NCI-H82 treated with DMSO at 0.1 percent for 48 hours (cell line): ENCODE measurements around the gene ANKDD1B.
A peak's percentile ranks its signal among the peaks of the same experiment; 100 is the strongest.

Source experiments
- DNase-seq: peaks from one replicate; lab custom pipeline; 2025; ENCODE audit not compliant: unreplicated experiment; lab: John Stamatoyannopoulos, UW

The ANKDD1B gene

GRCh38 chr5:75659791-75660450 is 48.7 kb downstream of the ANKDD1B start:
- DNase-seq, result no peak

GRCh38 chr5:75660678-75661465 is 49.6 kb downstream of the ANKDD1B start:
- DNase-seq, result no peak

GRCh38 chr5:75662061-75662460 is 50.8 kb downstream of the ANKDD1B start:
- DNase-seq, result no peak

DNA sequence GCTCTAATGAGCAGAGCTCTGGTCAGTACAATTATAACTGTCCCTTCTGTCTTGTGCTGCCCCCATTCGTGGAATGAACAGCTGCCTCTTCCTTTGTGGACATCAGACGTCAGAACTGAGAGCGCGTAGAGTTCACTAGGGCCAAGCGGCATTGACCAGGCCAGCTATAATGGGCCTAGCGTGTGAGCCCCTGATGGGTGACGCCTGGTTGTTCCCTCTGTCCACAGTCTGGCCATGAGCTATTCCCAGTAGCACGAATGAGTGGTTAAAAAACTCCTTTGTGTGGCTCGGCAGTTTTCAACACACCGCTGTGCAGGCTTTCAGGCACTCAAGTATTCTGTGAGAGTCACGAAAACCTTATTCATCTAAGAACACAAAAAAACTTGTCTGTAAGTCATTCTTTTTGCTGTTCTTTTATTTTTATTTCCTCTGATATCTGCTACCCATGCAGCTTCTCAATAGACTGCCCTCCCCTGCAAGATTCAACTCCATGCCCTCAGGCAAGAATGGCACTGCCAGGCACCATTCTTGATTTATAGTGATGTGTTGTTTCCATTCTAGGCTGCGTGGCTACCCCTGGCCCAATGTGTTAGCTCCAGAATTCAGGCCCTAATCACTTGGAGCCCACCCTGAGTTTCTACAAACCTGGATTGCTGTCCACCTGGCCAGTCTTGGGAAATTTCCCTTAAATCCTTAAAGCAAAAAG is 52.5 kb downstream of the ANKDD1B start:
- no peak for DNase-seq

- DNase-seq, result no peak
Observed at GRCh38 chr5:75664979-75665378, 53.7 kb downstream of the ANKDD1B start.

- no peak for DNase-seq
Observed at GRCh38 chr5:75666801-75667200, 55.5 kb downstream of the ANKDD1B start.

DNA sequence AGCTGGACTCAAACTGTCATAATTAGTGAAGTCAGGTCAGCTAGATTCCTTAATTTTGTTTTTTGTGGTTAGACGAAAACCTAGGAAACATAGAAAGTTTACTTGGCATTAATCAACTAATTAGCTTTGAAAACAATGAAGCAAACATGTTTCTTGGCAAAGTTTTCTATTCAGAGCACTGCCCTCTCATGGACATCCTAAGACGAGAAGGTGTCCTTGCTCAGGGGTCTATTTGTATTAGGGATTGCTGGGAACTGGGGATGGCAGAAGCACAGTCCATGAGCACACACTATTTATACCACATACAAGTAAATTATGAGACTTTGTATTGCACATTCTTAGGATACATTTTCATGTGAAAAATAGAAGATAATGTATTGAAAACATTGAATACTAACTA is 56.3 kb downstream of the ANKDD1B start:
- DNase-seq, result no peak

DNA sequence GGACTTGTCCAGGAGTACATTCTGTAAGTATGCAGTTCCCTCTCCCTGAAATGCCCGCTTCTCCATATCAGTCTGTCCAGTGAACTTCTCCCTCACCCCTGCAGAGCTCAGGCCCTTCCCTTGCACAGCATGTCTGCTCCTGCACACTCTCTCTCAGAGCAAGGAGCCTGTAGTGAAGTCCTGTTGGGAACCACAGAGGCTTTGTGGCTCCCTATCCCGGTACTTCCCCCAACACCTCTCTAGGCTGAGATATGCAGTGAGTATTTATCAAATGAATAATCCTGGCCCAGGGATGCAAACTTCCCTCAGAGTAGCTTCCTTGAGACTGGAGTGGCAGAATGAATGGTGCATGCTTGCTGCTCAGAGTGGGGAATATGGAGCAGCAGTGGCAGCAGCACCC is 57.2 kb downstream of the ANKDD1B start:
- no peak for DNase-seq

- DNase-seq, result no peak
Observed at GRCh38 chr5:75668977-75669689, 57.9 kb downstream of the ANKDD1B start.

DNA sequence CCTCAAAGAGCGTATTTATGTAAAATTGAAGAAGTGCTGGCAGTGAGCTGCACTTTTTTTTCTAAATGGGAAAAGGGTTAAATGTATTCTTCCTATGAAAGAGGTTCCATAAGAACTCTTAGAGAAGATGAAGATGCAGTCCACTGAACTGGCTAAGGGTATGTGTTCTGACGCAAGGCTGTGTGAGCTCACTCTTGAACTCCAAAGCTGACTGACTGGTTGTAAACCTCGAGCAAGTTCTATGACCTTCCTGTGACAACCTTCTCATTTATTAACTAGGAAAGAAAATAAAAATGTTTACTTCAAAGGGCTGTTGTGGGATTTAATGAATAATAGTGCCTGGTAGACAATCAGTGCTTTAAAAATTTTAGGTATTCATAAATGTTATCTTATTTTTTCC is 59.3 kb downstream of the ANKDD1B start:
- DNase-seq, result no peak

DNA sequence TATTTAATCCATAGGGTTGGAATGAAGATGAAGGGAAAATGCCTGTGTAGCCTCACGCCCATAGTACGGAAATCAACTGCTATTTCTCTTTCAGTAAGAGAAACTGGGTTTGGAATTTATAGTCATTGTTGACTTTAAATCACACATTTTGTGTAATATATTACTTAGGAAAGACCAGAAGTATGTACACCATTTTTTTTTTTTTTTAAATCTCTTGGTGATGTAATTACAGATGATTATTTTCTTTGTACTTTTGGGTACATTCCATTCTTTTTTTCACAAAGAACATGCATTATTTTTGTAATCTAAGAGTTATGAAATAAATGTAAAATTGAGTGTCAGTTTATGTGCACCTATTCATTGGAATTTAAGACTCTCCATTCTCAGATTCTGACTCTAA is 60.3 kb downstream of the ANKDD1B start:
- DNase-seq, result no peak

DNA sequence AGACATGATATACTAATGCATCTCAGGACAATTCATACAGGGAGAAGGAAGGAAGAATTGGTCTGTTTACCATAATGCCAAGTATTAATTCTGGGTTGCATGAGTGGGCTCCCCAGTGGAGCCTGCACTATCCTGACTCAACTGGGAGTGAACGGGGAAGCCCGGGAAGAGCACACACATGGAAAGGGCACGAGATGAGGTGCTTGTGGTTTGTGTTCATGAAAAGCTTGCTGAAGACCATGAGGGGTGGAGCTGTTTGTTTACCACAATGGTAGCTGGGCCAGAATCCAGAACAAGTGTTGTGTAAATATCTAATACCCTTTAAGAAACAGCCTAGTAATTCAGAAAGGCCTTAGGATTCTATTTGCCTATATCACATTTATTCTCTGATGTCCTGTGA is 61.4 kb downstream of the ANKDD1B start:
- DNase-seq, result no peak

DNA sequence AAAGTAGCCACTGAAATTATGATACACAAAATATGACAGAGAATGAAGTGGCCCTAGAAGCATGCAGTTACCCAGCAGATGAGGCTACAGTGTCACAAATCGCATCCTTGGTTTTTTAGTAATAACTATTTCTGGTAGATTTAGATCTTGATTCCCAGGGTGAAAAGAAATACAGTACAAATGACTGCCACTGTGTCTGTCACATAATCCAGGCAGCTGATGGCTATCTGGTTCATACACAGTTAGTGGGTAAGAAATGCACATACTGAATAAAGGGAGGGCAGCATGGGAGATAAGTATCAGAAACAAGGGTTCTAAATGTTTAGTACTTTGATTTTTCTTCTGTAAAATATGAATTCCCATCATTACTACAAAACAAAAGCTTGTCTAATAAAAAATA is 64.5 kb downstream of the ANKDD1B start:
- DNase-seq, result no peak

DNA sequence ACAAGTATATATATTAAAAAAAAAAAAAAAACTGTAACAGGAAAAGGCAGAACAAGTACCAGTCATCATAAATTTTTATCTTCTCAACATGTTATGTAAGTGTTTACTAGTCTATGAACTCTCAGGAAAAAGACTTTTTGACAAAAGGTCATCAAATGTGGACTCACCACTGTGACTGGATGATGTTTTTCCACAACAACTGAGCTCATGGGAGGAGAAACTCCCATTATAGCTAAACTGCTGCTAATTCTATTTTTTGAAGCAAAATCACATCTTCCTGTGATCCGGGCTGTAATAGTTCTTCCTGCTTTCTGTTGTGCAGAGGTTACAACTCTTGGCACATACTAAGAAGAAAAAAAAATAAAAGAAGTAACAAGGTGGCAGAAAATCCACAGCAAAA is 66.4 kb downstream of the ANKDD1B start:
- DNase-seq, result no peak

DNA sequence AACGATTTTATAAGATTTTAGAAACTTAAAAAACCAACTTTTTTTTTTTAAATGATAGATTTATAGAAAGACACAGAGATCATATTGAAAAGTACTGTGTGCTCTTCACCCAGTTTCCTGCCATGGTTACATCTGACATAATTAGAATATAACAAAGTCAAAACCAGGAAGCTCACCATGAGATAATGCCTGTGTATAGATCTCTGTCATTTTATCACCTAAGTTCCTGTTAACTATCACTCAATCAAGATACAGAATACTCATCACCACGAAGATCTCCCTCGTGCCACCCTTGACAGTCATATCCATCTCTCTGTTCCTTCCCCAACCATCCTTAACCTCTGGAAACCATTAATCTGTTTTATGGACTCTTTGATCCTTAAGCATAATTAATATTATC is 66.9 kb downstream of the ANKDD1B start:
- no peak for DNase-seq

- peak; percentile 3 for DNase-seq
Observed at GRCh38 chr5:75681125-75681830, 70.0 kb downstream of the ANKDD1B start.

GRCh38 chr5:75685141-75685540 is 73.9 kb downstream of the ANKDD1B start:
- DNase-seq, result no peak

GRCh38 chr5:75686480-75686879 is 75.2 kb downstream of the ANKDD1B start:
- DNase-seq, result no peak

DNA sequence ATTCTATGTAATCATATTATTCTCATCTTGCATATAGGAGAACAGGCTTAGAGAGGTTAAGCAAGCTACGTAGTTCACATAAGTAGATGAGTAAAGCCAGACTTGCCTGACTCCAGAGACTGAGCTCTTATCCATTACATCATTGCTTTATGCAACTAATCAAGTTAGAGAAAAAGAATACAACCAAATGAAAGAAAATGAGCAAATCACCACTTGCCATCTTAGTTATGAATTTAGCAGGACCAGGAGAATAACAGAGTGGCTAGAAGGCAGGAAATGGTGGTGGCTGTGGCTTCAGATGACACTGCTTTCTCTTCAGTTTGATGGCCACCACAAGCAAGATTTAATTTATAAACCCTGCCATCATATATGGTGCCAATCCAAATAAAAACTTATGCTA is 79.4 kb downstream of the ANKDD1B start:
- no peak for DNase-seq

GRCh38 chr5:75694781-75695180 is 83.5 kb downstream of the ANKDD1B start:
- no peak for DNase-seq
